ENCODE data around the gene GNA15.

DNA sequence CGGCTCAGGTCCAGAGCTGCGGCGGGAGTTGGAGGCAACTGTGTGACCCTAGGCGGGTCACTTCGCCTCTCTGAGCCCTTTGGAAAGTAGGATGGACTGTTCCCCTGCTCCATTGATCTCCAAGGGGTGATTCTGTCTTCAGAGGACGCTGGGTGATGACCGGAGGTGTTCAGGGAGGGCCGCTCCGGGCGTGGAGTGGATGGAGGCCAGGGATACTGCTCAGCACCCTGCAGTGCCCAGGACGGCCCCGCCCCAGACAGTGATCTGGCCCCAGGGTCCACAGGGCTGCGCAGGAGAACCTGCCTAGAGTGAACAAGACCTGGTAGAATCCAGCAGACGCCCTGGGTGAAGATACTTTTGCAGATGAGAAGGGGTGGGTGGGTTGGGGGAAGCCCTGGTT, 56.9 kb downstream of the GNA15 start:
- TF ChIP-seq, protein P1, sequence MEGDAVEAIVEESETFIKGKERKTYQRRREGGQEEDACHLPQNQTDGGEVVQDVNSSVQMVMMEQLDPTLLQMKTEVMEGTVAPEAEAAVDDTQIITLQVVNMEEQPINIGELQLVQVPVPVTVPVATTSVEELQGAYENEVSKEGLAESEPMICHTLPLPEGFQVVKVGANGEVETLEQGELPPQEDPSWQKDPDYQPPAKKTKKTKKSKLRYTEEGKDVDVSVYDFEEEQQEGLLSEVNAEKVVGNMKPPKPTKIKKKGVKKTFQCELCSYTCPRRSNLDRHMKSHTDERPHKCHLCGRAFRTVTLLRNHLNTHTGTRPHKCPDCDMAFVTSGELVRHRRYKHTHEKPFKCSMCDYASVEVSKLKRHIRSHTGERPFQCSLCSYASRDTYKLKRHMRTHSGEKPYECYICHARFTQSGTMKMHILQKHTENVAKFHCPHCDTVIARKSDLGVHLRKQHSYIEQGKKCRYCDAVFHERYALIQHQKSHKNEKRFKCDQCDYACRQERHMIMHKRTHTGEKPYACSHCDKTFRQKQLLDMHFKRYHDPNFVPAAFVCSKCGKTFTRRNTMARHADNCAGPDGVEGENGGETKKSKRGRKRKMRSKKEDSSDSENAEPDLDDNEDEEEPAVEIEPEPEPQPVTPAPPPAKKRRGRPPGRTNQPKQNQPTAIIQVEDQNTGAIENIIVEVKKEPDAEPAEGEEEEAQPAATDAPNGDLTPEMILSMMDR (IDR thresholded peaks at IDR 0.05): no peak
- no peak for TF ChIP-seq POLR2AphosphoS5 (IDR thresholded peaks at IDR 0.05; ENCODE audit: low read depth, low read length)
- no peak for TF ChIP-seq TCF7L2 (IDR thresholded peaks at IDR 0.05; ENCODE audit: low read depth, low read length)
- TF ChIP-seq, protein P2, sequence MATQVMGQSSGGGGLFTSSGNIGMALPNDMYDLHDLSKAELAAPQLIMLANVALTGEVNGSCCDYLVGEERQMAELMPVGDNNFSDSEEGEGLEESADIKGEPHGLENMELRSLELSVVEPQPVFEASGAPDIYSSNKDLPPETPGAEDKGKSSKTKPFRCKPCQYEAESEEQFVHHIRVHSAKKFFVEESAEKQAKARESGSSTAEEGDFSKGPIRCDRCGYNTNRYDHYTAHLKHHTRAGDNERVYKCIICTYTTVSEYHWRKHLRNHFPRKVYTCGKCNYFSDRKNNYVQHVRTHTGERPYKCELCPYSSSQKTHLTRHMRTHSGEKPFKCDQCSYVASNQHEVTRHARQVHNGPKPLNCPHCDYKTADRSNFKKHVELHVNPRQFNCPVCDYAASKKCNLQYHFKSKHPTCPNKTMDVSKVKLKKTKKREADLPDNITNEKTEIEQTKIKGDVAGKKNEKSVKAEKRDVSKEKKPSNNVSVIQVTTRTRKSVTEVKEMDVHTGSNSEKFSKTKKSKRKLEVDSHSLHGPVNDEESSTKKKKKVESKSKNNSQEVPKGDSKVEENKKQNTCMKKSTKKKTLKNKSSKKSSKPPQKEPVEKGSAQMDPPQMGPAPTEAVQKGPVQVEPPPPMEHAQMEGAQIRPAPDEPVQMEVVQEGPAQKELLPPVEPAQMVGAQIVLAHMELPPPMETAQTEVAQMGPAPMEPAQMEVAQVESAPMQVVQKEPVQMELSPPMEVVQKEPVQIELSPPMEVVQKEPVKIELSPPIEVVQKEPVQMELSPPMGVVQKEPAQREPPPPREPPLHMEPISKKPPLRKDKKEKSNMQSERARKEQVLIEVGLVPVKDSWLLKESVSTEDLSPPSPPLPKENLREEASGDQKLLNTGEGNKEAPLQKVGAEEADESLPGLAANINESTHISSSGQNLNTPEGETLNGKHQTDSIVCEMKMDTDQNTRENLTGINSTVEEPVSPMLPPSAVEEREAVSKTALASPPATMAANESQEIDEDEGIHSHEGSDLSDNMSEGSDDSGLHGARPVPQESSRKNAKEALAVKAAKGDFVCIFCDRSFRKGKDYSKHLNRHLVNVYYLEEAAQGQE (IDR thresholded peaks at IDR 0.05; ENCODE audit: insufficient read depth in 1 of 2, low read depth in 2 of 2, low read length in 1 of 2): no peak
- TF ChIP-seq SIN3A (IDR thresholded peaks at IDR 0.05; ENCODE audit: borderline replicate concordance, insufficient read depth, low read depth, low read length): no peak
